Gastrocnemius medialis (tissue), 4 donors: ENCODE results near the gene MYL5.

ENCODE experiments used
- POLR2A ChIP-seq, 2 donors: fragments of 450-650 bp; IDR thresholded peaks; one replicate each; pipeline ENCODE4 v1.6.1; 2017; ENCODE audit warnings: antibody characterized with exemption in 2 of 2, mild to moderate bottlenecking in 2 of 2, moderate library complexity in 2 of 2
- TF ChIP-seq, protein P1 (sequence below), 5 experiments: fragments of 450-650 bp in 3 of 5; fragments of 200-600 bp in 2 of 5; sonication (generic) in 2 of 5; IDR thresholded peaks in 4 of 5; conservative IDR thresholded peaks in 1 of 5; 1 replicate in 4 of 5; 2 replicates in 1 of 5; pipeline ENCODE4 v1.5.1; 2016 to 2019; ENCODE audit warnings: antibody characterized with exemption in 5 of 5, mild to moderate bottlenecking in 3 of 5, moderate library complexity in 3 of 5

DNA sequence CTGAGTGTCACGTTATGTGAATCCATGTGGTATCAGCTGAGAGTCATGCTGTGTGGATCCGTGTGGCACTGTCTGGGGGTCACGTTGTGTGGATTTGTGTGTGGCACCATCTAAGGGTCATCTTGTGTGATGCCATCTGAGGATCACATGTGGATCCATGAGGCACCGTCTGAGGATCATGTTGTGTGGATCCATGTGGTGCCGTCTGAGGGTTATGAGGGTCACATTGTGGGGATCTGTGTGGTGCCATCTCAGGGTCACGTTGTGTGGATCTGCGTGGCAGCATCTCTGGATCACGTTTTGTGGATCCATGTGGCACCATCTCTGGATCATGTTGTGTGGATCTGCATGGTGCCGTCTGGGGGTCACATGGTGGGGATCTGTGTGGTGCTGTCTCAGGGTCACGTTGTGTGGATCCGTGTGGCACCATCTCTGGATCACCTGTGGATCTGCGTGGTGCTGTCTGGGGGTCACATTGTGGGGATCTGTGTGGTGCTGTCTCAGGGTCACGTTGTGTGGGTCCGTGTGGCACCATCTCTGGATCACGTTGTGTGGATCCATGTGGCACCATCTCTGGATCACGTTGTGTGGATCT, 42.0 kb upstream of the MYL5 start:
- TF ChIP-seq POLR2A (IDR thresholded peaks at IDR 0.05) = no peak
- TF ChIP-seq, protein P1, sequence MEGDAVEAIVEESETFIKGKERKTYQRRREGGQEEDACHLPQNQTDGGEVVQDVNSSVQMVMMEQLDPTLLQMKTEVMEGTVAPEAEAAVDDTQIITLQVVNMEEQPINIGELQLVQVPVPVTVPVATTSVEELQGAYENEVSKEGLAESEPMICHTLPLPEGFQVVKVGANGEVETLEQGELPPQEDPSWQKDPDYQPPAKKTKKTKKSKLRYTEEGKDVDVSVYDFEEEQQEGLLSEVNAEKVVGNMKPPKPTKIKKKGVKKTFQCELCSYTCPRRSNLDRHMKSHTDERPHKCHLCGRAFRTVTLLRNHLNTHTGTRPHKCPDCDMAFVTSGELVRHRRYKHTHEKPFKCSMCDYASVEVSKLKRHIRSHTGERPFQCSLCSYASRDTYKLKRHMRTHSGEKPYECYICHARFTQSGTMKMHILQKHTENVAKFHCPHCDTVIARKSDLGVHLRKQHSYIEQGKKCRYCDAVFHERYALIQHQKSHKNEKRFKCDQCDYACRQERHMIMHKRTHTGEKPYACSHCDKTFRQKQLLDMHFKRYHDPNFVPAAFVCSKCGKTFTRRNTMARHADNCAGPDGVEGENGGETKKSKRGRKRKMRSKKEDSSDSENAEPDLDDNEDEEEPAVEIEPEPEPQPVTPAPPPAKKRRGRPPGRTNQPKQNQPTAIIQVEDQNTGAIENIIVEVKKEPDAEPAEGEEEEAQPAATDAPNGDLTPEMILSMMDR (IDR thresholded peaks at IDR 0.05 in 4 of 5, conservative IDR thresholded peaks at IDR 0.05 in 1 of 5) = no peak
